ENCODE measurements around the gene RBM4B.

- TF ChIP-seq YY1 (IDR thresholded peaks at IDR 0.05; ENCODE audit: insufficient read depth, insufficient read length) (no peak), SUZ12 (IDR thresholded peaks at IDR 0.05; ENCODE audit: extremely low read depth, insufficient read depth, insufficient read length) (no peak)
These were observed 16.3 kb upstream of the RBM4B start for GRCh38 chr11:66694056-66694410.
